NT2/D1 (cell line): ENCODE data around the gene RAB8B.
A peak's percentile ranks its signal among the peaks of the same experiment; 100 is the strongest.

Experiments used
- DNase-seq: peaks from one replicate; pipeline ENCODE4 v3.0.0-alpha.2; 2011; ENCODE audit warnings: low read depth, low spot score
- H3K27me3 ChIP-seq: 2 replicates; pipeline ENCODE4 v1.6.0; 2011; ENCODE audit warnings: mild to moderate bottlenecking; ENCODE audit not compliant: insufficient read length, insufficient read depth
- H3K36me3 ChIP-seq: 2 replicates; pipeline ENCODE4 v1.6.1; 2011; ENCODE audit warnings: mild to moderate bottlenecking, low read length, mixed read lengths; ENCODE audit not compliant: insufficient read depth, insufficient read length
- H3K4me1 ChIP-seq: 2 replicates; pipeline ENCODE4 v1.5.1; 2011; ENCODE audit not compliant: insufficient read depth, insufficient read length
- H3K4me3 ChIP-seq: 2 replicates; pipeline ENCODE4 v1.5.1; 2011; ENCODE audit warnings: low read depth; ENCODE audit not compliant: insufficient read length
- H3K9ac ChIP-seq: 2 replicates; pipeline ENCODE4 v1.6.0; 2011; ENCODE audit warnings: low read depth; ENCODE audit not compliant: insufficient read length
- H3K9me3 ChIP-seq: 2 replicates; pipeline ENCODE4 v1.5.1; 2011; ENCODE audit warnings: mild to moderate bottlenecking, low read length; ENCODE audit not compliant: insufficient read depth
- SUZ12 ChIP-seq: IDR thresholded peaks from 2 replicates; pipeline ENCODE4 v1.6.1; 2011; ENCODE audit not compliant: insufficient read length, insufficient read depth; ENCODE audit errors: extremely low read depth
- YY1 ChIP-seq: IDR thresholded peaks from 2 replicates; pipeline ENCODE4 v1.6.1; 2011; ENCODE audit not compliant: insufficient read length, insufficient read depth
- ZNF274 ChIP-seq: IDR thresholded peaks from 2 replicates; pipeline ENCODE4 v1.6.1; 2011; ENCODE audit warnings: mild to moderate bottlenecking, low read depth, low read length

Gene RAB8B

GRCh38 chr15:63263519-63263918 lies 74.1 kb downstream of the RAB8B start:
- no peak for DNase-seq
- Histone ChIP-seq H3K4me3 (no peak overlapping the region), H3K9me3 (peaks cover 4% of the 10 kb centered on the region), H3K36me3 (peaks cover 25% of the 10 kb centered on the region), H3K4me1 (no peaks in the 10 kb centered on the region), H3K9ac (no peak overlapping the region), H3K27me3 (no peaks in the 10 kb centered on the region)
- TF ChIP-seq YY1 = no peak
- TF ChIP-seq ZNF274 = no peak

GRCh38 chr15:63264688-63265293 lies 75.4 kb downstream of the RAB8B start:
- H3K4me3 ChIP-seq = no peak overlapping the region
- TF ChIP-seq YY1 = no peak
- TF ChIP-seq ZNF274 = no peak
- TF ChIP-seq SUZ12 = no peak
- DNase-seq = no peak
- H3K4me1 ChIP-seq = no peaks in the 10 kb centered on the region
- H3K9ac ChIP-seq = no peak overlapping the region
- peaks cover 25% of the 10 kb centered on the region for H3K36me3 ChIP-seq
- no peaks in the 10 kb centered on the region for H3K27me3 ChIP-seq
- H3K9me3 ChIP-seq = no peaks in the 10 kb centered on the region

DNA sequence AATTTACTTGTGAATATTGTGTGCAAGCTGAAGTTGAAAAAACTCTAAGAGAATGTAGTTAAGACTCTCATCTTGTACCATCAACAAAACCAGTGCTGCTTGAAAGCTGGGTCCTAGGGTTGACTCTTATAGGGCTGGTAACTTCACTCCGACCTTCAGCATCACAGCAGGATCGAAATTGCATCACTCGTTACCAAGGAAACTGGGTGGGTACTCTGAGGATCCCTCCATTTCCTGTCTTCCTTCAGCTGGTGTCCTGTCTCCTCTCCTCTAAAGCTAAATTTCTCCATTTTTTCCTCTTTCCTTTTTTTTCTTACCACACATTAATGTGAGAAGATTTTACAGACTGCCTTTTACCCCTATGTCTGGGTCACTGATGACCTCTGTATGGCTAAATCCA lies 85.0 kb downstream of the RAB8B start:
- H3K9ac ChIP-seq = no peak overlapping the region
- DNase-seq = no peak
- no peak overlapping the region for H3K4me3 ChIP-seq
- H3K27me3 ChIP-seq = peaks cover 5% of the 10 kb centered on the region
- H3K36me3 ChIP-seq = no peaks in the 10 kb centered on the region
- no peaks in the 10 kb centered on the region for H3K4me1 ChIP-seq
- H3K9me3 ChIP-seq = peaks cover 4% of the 10 kb centered on the region; the same call in 1 of the 2 replicates
- TF ChIP-seq SUZ12 (no peak), ZNF274 (no peak), YY1 (no peak)

GRCh38 chr15:63276342-63277037 lies 87.1 kb downstream of the RAB8B start:
- H3K9ac ChIP-seq = peak overlapping the region; percentile 65
- peaks cover 4% of the 10 kb centered on the region for H3K36me3 ChIP-seq
- no peaks in the 10 kb centered on the region for H3K4me1 ChIP-seq
- TF ChIP-seq SUZ12 (no peak), YY1 (no peak), ZNF274 (no peak)
- peaks cover 4% of the 10 kb centered on the region; the same call in 1 of the 2 replicates for H3K9me3 ChIP-seq
- peak overlapping the region; percentile 53 for H3K4me3 ChIP-seq
- H3K27me3 ChIP-seq = peaks cover 5% of the 10 kb centered on the region
- DNase-seq = no peak

- peak within 1 kb of the TSS; percentile 66 for H3K4me3 ChIP-seq
- DNase-seq = peak; percentile 63
- TF ChIP-seq SUZ12 = no peak
- no peak for TF ChIP-seq ZNF274
- no peak for TF ChIP-seq YY1
- peaks cover 4% of the 10 kb centered on the region; the same call in 1 of the 2 replicates for H3K9me3 ChIP-seq
- H3K4me1 ChIP-seq = no peaks in the 10 kb centered on the region
- H3K36me3 ChIP-seq = peaks cover 4% of the 10 kb centered on the region
- H3K27me3 ChIP-seq = peaks cover 5% of the 10 kb centered on the region
- H3K9ac ChIP-seq = peak within 1 kb of the TSS; percentile 70
Measured at GRCh38 chr15:63277038-63277892, 87.9 kb downstream of the RAB8B start, which contains the start of gene APH1B. TSS of gene APH1B (plus strand) at chr15:63277605. CDS start at chr15:63277624, 19 bp downstream.

- H3K9ac ChIP-seq = peak overlapping the region; percentile 70
- no peaks in the 10 kb centered on the region for H3K4me1 ChIP-seq
- peaks cover 2% of the 10 kb centered on the region; the same call in 1 of the 2 replicates for H3K9me3 ChIP-seq
- DNase-seq = no peak
- TF ChIP-seq YY1 = no peak
- TF ChIP-seq ZNF274 = no peak
- no peak for TF ChIP-seq SUZ12
- H3K4me3 ChIP-seq = peak overlapping the region; percentile 66
- H3K27me3 ChIP-seq = peaks cover 5% of the 10 kb centered on the region
- H3K36me3 ChIP-seq = peaks cover 4% of the 10 kb centered on the region
Measured at GRCh38 chr15:63277893-63278456, 88.6 kb downstream of the RAB8B start.

GRCh38 chr15:63283126-63283525 lies 93.7 kb downstream of the RAB8B start:
- no peak for TF ChIP-seq YY1
- TF ChIP-seq ZNF274 = no peak
- no peak for TF ChIP-seq SUZ12
- no peak for DNase-seq
- H3K4me1 ChIP-seq = no peaks in the 10 kb centered on the region

More at GRCh38 chr15:63283126-63283525, 93.7 kb downstream of the RAB8B start:
- Histone ChIP-seq H3K27me3 (no peaks in the 10 kb centered on the region), H3K36me3 (peaks cover 8% of the 10 kb centered on the region), H3K4me3 (no peak overlapping the region), H3K9ac (no peak overlapping the region), H3K9me3 (no peaks in the 10 kb centered on the region)
